HEK293 (cell line): ENCODE results near the gene CDK14.

Experiments used
- CTCF ChIA-PET: fragments of 350-600 bp; formaldehyde crosslinking; extraction: SDS; loops from one replicate; lab custom pipeline; 2021; ENCODE audit warnings: antibody characterized with exemption; lab: Yijun Ruan, JAX
- POLR2A ChIA-PET: fragments of 300-600 bp; formaldehyde crosslinking; extraction: SDS; loops from one replicate; lab custom pipeline; 2020; ENCODE audit warnings: antibody characterized with exemption, inconsistent platforms; lab: Yijun Ruan, JAX
- H3K27ac ChIP-seq: fragments of 200-500 bp; sonication (Bioruptor generic); 2 replicates; pipeline ENCODE4 v1.5.1; 2014; ENCODE audit warnings: low read depth, low read length, control low read depth, inconsistent platforms; ENCODE audit errors: extremely low read depth
- H3K36me3 ChIP-seq, 2 experiments: fragments of 200-500 bp in 1 of 2; sonication (Bioruptor generic) in 1 of 2; 1 replicate in 1 of 2; 2 replicates in 1 of 2; pipeline ENCODE4 v1.5.1; 2014 to 2017; ENCODE audit warnings: inconsistent platforms in 2 of 2, low read length in 2 of 2; ENCODE audit not compliant: control insufficient read depth in 2 of 2, insufficient read depth in 1 of 2
- H3K4me1 ChIP-seq: fragments of 200-500 bp; sonication (Bioruptor generic); 2 replicates; pipeline ENCODE4 v1.5.1; 2014; ENCODE audit warnings: mild to moderate bottlenecking, low read length, inconsistent platforms; ENCODE audit not compliant: control insufficient read depth, insufficient read depth
- H3K4me3 ChIP-seq: 2 replicates; pipeline ENCODE4 v1.5.1; 2011; ENCODE audit warnings: low read depth, mild to moderate bottlenecking, control low read depth, low read length, moderate library complexity
- H3K9me3 ChIP-seq: fragments of 200-500 bp; sonication (Bioruptor generic); 2 replicates; pipeline ENCODE4 v1.5.1; 2014; ENCODE audit warnings: low read depth, low read length, inconsistent platforms; ENCODE audit not compliant: control insufficient read depth, insufficient read depth
- HOXA7 ChIP-seq: sonication (generic); formaldehyde crosslinking; IDR thresholded peaks from 2 replicates; pipeline ENCODE4 v1.8.1; 2022; ENCODE audit warnings: missing genetic modification reagents, borderline replicate concordance
- HOXC10 ChIP-seq: sonication (generic); formaldehyde crosslinking; IDR thresholded peaks from 2 replicates; pipeline ENCODE4 v1.8.1; 2023; ENCODE audit warnings: mild to moderate bottlenecking, missing genetic modification reagents
- INSM2 ChIP-seq: fragments of 450-650 bp; formaldehyde crosslinking; IDR thresholded peaks from 2 replicates; pipeline ENCODE4 v1.5.1; 2016; ENCODE audit warnings: missing biosample characterization, missing genetic modification characterization
- SP7 ChIP-seq: fragments of 450-650 bp; formaldehyde crosslinking; IDR thresholded peaks from 2 replicates; pipeline ENCODE4 v1.5.1; 2016; ENCODE audit warnings: missing biosample characterization, missing genetic modification characterization
- YY2 ChIP-seq: fragments of 450-650 bp; formaldehyde crosslinking; IDR thresholded peaks from 2 replicates; pipeline ENCODE4 v1.5.1; 2016; ENCODE audit warnings: missing biosample characterization, missing genetic modification characterization
- ZBTB1 ChIP-seq: fragments of 450-650 bp; formaldehyde crosslinking; IDR thresholded peaks from 2 replicates; pipeline ENCODE4 v1.5.1; 2016; ENCODE audit warnings: missing biosample characterization, missing genetic modification characterization
- ZBTB10 ChIP-seq: fragments of 450-650 bp; formaldehyde crosslinking; IDR thresholded peaks from 2 replicates; pipeline ENCODE4 v1.5.1; 2016; ENCODE audit warnings: missing biosample characterization, missing genetic modification characterization
- ZNF211 ChIP-seq: fragments of 450-650 bp; formaldehyde crosslinking; IDR thresholded peaks from 2 replicates; pipeline ENCODE4 v1.5.1; 2016; ENCODE audit warnings: low read depth, missing biosample characterization, missing genetic modification characterization
- ZNF324 ChIP-seq: fragments of 450-650 bp; formaldehyde crosslinking; IDR thresholded peaks from 2 replicates; pipeline ENCODE4 v1.5.1; 2016; ENCODE audit warnings: missing biosample characterization, missing genetic modification characterization
- ZNF449 ChIP-seq: fragments of 450-650 bp; formaldehyde crosslinking; IDR thresholded peaks from 2 replicates; pipeline ENCODE4 v1.5.1; 2017; ENCODE audit warnings: missing biosample characterization, mild to moderate bottlenecking, missing genetic modification characterization, moderate library complexity
- ZNF488 ChIP-seq: fragments of 450-650 bp; formaldehyde crosslinking; IDR thresholded peaks from 2 replicates; pipeline ENCODE4 v1.5.1; 2016; ENCODE audit warnings: missing biosample characterization, missing genetic modification characterization
- ZNF513 ChIP-seq: fragments of 450-650 bp; IDR thresholded peaks from 2 replicates; pipeline ENCODE4 v1.5.1; 2018; ENCODE audit warnings: missing biosample characterization, missing genetic modification characterization
- ZNF530 ChIP-seq: fragments of 450-650 bp; formaldehyde crosslinking; IDR thresholded peaks from 2 replicates; pipeline ENCODE4 v1.5.1; 2016; ENCODE audit warnings: low read depth, missing biosample characterization, missing genetic modification characterization
- ZNF707 ChIP-seq: fragments of 450-650 bp; formaldehyde crosslinking; IDR thresholded peaks from 2 replicates; pipeline ENCODE4 v1.5.1; 2016; ENCODE audit warnings: missing biosample characterization, missing genetic modification characterization
- ZNF792 ChIP-seq: fragments of 450-650 bp; formaldehyde crosslinking; IDR thresholded peaks from 2 replicates; pipeline ENCODE4 v1.5.1; 2016; ENCODE audit warnings: missing biosample characterization, missing genetic modification characterization

CDK14 gene

GRCh38 chr7:90622670-90623069 lies 26.5 kb downstream of the CDK14 start (continued):
- TF ChIP-seq ZNF488 (tag by site-specific recombination) (no peak), HOXC10 (CRISPR knock-in tag) (no peak), YY2 (no peak), ZNF513 (tag by site-specific recombination) (no peak), ZNF324 (tag by site-specific recombination) (no peak), ZNF449 (tag by site-specific recombination) (no peak), ZBTB1 (tag by site-specific recombination) (no peak), ZNF530 (tag by site-specific recombination) (no peak), ZBTB10 (no peak), ZNF707 (tag by site-specific recombination) (no peak), ZNF211 (no peak)

- H3K4me3 ChIP-seq: no peak overlapping the region
- TF ChIP-seq ZNF792 (tag by site-specific recombination) (no peak), SP7 (tag by site-specific recombination) (no peak)
- TF ChIP-seq, all 188 proteins: peak for 0
- CTCF ChIA-PET: interaction anchor here (0.5 to 3.2 kb wide), 6 partner anchors 28 to 486 kb away, joined by 3 to 19 read pairs (median 4); partner anchors contain the start of gene CDK14
- Histone ChIP-seq H3K9me3 (no peaks in the 10 kb centered on the region), H3K36me3 (no peaks in the 10 kb centered on the region), H3K27ac (no peak overlapping the region), H3K4me1 (peaks cover 12% of the 10 kb centered on the region)
- POLR2A ChIA-PET: interaction anchor here (1.8 kb wide), 1 partner anchor 28 kb away, joined by 10 read pairs; the partner anchor contains the start of gene CDK14
These were observed 28.2 kb downstream of the CDK14 start for GRCh38 chr7:90624225-90624911.

- Histone ChIP-seq H3K9me3 (no peaks in the 10 kb centered on the region), H3K4me3 (no peak overlapping the region), H3K36me3 (no peaks in the 10 kb centered on the region), H3K4me1 (peaks cover 12% of the 10 kb centered on the region), H3K27ac (no peak overlapping the region)
- CTCF ChIA-PET: interaction anchor here (0.5 to 3.2 kb wide), 7 partner anchors 21 to 471 kb away, joined by 3 to 19 read pairs (median 5); partner anchors contain the start of genes CDK14 and STEAP1
- TF ChIP-seq HOXA7 (CRISPR knock-in tag): no peak
- no peak for TF ChIP-seq INSM2 (tag by site-specific recombination)
- POLR2A ChIA-PET: interaction anchor here (1.8 kb wide), 1 partner anchor 29 kb away, joined by 10 read pairs; the partner anchor contains the start of gene CDK14
These were observed 28.9 kb downstream of the CDK14 start for GRCh38 chr7:90625051-90625450.
